ENCODE data around the gene MAP3K5.

Gene MAP3K5

DNA sequence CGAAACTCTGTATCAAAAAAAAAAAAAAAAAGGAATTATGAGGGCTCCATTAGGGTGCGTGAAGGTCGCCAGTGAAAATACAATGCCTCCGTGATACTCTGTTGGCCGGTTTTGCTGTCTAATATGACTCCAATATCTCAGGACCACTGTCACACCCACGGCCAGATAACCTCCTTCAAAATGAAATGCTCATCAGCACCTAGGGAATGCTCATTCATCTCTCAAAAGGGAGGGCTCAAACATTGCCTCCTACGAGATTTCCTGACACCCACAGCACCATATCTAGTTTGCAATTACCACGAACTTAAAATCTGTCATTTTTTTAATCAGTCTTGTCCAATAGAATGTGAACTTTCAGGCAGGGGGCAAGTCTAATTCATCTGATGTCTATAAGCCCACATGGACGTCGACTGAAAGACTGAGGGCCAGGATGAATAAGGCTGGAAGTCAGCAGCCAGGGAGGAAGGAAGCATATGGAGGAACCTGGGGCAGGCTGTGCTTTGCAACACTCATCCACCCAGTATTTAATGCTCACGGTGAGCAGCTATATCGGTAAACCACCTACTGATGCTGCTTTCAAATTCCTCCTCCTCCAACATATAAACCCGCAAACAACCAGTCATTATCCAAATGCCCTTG, 42.8 kb downstream of the MAP3K5 start:
- DNase-seq, result no peak

DNA sequence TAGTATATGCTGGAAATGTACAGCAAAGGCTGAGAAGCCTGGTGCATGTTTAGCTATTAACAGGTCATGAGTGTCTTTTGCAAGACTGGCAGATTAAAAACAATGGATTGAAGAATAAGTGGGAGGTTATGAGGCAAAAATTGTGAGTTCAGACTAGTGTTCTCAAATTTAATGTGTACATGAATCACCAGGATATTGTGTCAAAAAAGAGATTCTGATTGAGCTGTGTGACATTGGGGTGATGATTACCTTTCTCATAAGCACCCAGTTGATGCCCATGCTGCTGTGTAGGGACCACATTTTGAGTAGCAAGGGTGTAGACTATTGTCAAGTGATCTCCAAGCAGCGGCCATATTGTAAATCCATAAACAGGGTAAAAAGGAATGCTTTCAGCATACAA, 44.8 kb downstream of the MAP3K5 start:
- no peak for DNase-seq

DNA sequence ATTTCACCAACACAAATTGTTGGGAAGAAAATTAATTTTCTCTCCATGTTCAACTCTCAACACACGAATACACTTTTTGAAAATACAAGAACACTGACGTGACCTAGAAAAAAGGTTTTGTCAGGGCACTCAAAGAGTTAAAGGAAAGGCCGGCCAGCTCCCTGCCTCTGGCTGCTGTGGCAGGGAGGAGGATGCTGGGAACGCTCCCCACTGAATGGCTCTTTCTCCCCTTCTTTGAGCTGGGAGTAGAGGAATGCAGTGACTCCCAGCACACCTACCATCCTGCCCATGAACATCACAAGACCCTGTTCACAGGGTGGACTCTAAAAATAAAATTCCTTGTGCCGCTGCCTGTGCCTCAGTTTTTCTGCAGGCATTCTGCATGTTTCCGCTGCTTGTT, 47.0 kb downstream of the MAP3K5 start:
- DNase-seq, result no peak

DNA sequence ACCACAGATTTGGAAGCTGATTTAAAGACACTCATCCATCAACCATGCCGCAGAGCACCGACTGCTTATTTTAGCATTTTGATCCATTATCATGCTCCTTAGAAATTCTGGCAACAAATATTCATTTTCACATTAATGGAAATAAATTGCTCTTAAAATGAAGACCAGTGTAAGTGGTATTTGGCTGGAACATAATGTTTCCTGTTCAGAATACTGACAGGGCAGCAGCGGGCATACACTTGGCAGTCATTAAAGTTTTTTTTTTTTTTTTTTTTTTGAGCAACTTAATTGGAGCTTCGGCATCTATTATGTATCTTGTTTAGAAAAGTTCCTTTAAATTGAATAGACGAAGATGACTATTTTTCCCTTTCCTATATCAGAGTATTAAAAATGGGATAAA, 47.4 kb downstream of the MAP3K5 start:
- no peak for DNase-seq

DNA sequence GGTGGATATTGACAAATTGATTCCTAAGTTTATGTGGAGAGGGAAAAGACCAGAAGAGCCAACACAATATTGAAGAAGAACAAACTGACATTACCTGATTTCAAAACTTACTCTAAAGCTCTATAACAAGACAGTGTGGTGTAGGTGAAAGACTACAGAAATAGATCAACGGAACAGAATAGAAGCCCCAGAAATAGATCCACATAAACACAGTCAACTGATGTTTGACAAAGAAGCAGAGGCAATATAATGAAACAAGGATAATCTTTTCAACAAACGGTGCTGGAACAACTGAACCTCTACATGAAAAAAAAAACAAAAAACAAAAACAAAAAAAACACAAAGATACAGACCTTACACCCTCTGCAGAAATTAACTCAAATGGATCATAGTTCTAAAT, 50.2 kb downstream of the MAP3K5 start:
- no peak for DNase-seq

DNA sequence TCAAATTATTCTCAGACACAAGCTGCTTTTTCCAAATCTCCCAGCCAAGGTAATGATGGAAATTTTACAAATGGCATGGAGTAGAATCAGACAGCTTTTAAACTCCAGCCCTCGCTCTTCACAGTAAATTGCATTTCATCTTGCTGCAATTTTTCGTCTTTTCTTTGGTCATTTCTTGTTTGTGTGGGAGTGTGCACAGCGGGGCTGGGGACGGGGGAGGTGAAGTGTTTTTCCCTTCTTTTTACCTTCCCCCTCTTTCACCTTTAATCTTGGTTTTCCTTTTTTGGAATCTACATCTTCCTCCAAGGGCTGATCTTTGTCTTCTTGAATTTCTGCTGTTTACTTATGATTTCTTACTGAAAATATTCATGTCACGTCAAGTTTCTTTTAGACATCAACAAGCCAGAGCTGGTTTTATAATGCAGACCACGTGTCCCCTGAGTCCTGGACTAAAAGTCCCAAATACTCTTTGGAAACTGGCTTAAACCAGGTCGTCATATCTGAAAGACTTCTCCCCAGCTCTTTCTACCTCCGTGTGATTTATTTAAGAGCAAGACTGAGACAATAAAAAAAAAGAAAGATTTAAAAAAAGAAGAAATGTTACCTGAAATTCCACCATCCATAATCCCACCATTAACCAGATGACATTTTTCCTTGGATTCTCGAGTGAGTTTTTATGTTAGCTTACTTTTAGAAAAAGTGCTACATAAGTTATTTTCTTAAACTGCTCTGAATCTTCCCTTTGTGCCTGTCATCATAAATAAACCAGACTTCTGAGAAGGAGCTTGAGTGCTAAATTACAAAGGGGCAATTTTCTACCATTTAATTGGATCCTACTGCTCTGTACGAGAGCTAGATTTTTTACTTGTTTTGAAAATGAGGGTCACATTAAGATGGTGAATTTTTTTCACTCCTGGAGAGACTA, 52.0 kb downstream of the MAP3K5 start:
- DNase-seq, result no peak

DNA sequence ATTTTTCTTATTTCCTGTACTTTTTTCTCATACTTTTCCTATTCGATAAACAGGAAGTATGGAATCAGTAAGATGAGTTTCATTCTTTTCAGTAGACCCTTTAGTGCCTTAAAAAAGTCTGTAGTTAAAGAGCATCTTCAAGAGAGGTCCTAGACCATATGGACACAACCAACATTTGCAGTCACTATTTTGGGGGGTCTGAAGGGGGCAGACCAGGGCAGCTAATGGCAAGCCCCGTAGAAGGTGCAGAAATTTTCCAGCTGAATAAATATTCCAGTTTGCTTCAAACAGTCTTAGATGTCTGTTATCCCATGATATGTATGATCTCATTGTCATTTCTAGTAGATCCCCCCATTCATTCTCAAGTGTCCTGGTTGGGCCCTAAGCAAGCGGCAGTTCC, 52.8 kb downstream of the MAP3K5 start:
- DNase-seq, result no peak

DNA sequence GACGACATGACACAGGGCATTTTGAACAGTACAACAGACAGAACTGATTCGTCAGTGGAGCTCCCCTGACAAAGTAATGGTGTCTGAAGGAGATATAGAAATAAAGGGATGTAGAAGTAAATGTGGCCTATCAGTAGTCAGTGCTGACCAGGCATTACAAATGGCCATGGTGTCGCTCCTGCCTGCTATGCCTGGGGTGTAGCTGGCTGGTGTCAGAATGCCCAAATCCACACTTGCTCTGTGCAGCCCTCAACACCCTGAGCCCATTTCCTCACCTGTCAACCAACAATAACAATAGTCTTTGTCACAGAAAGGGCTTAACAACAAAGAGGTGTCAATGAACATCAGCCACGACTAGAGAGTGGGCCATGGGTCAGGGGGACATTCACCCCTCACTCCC, 53.2 kb downstream of the MAP3K5 start:
- no peak for DNase-seq

DNA sequence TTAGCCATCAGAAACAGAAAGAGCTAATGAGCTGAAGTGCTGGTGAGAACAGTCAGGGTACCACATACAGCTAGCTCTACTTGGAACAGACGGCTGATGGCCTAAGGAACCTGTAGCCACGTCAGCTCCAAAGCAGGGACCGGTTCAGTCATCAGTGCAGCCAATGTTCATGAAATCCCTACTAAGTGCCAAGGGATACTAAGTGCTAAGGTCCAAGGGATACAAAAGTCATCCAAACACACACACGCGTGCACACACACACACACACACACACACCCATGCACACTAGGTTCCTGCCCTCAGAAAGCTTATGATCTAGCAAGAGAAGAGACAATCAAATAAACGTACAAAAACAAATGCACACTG, 53.6 kb downstream of the MAP3K5 start:
- no peak for DNase-seq

DNA sequence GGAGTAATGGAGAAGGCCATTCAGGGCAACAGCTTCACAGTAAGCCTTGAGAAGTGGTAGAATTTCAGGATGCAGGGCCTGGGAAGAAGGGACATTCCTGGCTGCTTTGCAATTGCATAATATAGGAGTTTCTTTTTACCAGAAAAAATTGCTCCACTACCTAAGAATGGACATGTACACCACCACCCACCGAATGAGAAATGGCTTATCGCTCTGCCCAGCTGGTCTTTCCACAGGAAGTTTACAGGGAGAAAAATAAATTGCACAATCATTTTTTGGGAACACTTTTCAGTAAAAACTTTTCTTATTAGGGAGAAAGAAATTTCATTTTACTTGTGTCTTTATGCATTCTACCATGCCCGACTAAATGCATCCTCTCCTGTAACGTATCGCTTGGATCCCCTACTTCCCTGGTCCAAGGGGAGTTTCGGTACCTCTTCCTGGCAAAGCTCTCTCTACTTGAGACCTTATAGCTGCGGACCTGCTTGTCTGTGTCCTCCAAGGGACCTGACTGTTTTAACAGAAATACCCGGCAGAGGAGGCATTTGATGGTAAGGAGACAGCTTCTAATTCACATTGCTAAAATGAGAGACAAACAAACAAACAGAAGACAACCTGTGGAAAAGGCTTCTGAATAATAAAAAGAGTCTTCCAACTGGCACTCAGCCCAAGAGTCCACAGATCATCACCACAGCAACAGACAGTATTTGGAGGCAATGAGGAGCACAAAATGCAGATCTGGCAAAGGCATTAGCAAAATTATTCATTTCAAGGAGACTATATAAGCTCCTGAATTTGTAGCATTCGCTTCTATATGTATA, 54.2 kb downstream of the MAP3K5 start:
- no peak for DNase-seq

DNA sequence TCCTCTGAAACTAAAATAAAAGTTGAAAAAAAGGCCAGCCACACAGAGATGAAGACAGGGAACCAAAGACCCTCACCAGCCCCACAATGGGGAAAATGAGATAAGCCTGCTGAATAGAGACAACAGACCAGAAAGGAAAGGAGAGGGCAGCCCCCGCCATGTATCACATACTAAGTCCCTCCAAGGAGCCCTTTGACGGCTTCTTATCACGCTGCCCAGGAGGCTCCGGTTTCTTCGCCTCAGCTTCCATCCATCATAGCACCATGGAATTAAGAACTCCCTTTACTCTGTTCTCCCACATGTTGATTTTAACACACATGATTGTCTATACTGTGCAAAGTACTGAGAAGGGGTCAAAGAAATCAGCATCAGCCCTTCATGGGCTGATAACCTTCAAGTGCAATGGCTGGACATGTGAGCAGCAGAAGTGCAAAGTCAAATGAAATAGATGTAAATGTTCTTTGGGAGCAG, 54.9 kb downstream of the MAP3K5 start:
- no peak for DNase-seq

DNA sequence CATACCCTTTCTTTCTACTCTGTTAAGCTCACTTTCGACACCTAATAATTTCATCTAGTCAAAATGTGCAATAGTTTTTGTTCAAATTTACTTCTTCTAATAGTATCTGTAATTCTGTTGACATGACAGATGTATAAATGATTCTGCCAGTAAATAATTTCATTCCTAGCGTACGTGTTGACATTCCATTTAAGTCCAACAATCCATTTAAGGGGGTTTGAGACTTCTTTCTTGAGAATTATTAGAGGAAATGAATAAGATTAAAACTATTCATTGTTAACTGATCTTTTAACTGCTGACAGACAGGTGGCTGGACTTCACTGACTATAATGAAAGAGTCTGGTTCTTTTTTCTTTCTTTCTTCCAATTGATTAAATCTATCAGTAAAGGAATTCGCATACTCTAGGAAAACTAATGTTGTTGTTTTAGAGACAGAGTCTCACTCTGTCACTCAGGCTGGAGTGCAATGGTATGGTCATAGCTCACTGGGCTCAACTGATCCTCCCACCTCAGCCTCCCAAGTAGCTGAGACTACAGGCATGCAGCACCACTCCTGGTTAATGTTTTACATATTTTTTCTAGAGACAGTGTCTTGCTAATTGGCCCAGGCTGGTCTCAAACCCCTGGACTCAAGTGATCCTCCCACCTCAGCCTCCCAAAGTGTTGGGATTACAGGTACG, 55.9 kb downstream of the MAP3K5 start:
- no peak for DNase-seq

DNA sequence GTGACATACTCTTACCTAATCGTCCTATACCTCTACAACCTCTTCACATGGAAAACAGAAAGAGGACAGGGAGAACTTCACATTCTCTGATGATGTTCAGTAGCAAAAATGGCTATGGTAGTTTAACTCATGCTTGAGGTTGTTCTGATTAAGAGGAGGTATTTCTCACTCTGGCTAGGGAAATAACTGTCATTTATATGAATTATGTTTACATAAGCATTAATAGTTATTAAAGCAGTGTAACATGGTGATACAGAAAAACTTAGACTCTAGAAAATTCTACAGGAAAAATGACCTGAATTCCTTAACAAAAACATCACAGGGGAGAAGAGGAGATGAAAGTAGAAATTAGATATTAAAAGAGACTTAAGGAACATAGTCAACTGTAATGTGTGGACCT, 57.3 kb downstream of the MAP3K5 start:
- DNase-seq, result no peak

DNA sequence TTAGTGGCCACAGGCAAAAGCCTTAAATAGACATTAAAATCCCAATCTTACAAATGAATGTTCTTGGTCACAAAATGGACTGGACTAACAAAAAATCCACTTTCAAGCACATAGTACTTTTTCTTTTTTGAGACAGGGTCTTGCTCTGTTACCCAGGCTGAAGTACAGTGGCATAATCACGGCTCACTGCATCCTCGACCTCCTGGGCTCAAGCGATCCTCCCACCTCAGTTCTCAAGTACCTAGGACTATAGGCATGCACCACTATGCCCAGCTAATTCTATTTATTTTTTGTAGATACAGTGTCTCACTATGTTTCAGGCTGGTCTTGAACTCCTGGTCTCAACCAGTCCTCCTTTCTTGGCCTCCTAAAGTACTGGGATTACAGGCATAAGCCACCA, 59.4 kb downstream of the MAP3K5 start:
- no peak for DNase-seq

DNA sequence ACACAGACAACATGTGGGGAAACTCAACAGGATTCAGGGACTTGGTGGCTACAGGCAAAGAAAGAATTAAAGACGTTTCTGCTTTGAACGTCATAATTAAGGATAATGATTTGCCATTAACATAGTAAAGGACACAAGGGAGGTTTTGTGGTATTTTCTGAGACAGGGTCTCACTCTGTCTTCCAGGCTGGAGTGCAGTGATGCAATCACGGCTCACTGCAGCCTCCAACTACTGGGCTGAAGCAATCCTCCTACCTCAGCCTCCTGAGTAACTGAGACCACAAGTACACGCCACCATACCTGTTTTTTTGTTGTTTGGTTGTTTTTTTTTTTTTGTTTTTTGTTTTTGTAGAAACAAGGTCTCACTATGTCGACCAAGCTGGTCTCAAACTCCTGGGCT, 62.4 kb downstream of the MAP3K5 start:
- no peak for DNase-seq

DNA sequence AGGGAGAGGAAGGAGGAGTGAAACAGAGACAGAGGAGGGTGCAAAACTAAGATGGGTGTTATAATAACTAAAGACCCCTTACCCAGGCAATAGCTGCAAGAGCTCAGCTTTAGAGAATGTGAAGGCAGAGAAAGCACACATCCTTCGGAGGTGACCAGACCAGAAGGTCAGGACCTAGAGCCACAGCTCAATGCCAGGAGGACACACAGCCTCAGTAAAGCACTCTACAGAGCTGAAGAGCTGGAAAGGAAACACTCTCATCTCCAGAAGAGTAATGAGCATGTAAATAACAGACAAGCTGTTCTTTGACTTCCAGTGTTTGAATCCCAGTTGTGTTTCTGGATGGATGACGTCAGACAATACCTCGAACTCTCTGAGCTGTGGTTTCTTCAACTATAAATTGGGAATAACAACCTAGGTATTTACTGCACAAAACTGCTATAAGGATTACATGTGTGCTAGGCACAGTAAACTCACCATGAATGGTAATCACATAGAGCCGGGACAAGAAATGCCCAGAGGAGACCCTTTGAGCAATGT, 63.2 kb downstream of the MAP3K5 start:
- DNase-seq, result no peak

DNA sequence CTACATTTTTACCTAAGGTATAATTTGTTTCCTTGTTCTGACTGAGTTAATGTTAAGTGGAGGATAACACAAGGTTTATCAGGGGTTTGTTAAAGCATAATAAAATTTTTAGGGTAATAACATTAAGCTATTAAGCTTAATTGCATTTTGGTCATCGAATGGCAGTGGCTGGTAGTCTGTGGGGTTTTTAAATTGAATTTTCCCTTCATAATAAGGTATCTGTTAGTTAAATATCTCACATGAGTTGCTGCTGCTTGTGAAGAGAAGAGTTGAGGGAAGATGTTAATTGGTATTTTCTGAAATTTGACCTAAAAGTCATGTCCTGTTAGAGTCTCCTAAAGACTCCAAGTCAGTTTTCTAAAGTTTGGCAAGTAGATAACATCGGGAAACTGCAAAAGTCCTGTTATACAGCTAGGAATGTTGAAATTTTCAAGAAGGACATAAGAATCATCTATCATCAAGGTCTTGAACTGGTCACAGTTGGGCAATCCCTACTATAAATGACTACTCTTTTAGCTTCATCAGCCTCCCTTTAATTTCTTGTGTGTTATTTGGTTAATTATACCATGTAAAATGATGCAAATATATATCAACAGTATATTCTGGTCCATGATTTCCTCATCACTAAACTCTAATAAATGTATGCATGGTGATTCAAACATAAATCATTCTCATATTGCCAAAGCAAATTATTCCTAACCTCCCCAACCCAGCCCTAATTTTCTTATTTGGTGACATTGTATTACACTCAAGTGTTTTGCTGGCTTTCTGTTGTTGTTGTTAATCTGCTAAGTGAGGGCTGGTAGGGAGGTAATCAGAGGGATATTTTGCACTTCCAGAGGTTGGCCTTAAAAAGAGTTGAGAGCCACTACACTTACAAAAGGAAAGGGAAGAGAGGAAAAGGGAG, 64.0 kb downstream of the MAP3K5 start:
- no peak for DNase-seq

DNA sequence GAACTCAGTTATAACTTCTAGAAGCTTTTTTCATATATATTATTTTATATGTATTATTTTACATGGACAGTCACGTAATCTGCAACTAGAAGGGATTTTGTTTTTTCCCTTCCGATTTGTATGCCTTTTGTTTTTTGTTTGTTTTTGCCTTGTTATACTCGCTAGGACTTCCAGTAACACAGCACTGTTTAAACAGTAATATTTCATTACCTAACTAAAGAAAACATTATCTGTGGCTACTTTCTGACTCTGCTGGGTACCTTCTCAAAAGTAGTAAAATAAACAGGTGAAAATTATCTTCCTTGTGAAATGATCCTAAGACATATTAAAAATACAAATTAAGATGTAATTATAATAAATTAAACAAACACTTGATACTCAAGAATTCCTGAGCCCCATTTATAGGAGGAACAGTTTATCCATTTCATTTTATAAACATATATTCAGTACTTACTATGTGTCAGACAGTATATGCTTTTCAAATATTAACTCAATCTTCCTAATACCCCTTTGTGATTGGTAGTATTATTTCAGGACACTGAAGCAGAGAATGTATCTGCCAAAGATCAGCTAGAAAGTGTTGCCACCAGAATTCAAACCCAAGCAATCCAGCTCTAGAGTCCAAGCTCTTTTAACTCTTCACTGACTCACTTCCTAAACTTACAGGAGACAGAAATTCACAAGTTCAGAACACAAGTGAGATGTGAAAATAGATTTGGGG, 65.3 kb downstream of the MAP3K5 start:
- DNase-seq, result no peak

DNA sequence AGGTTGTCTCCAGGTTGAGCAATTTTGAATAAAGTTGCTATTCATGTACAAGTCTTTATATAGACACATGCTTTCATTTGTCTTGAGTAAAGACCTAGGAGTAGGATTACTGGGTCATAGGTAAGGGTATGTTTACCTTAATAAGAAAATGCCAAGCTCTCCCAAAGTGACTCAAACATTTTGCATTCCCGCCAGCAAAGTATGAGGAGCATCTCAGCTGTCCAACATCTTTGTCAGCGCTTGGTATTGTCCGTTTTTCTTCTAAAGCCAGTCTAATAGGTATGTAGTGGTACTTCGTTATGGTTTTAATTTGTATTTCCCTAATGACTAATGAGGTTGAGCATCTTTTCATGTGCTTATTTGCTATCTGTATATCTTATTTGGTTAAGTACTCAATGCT, 67.2 kb downstream of the MAP3K5 start:
- DNase-seq, result no peak

DNA sequence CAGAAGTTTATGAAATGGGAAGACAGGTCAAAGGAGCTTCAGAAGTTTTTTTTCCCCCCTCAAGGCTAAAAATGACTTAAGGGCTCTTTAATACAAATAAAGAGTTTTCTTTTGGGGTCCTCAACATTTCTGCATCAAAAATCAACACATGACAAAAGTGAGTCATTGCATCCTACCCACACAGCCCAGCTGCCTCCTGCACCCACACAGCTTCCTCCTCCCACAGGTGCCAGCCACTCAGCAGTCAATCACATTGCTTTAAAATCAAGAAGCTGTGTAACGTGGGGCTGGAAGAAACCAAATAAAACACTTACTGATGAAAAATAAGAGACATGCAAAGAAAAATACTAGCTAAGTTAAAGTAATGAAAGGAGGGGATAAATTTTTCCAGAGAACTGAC, 68.5 kb downstream of the MAP3K5 start:
- DNase-seq, result peak; percentile 16 to 24

DNA sequence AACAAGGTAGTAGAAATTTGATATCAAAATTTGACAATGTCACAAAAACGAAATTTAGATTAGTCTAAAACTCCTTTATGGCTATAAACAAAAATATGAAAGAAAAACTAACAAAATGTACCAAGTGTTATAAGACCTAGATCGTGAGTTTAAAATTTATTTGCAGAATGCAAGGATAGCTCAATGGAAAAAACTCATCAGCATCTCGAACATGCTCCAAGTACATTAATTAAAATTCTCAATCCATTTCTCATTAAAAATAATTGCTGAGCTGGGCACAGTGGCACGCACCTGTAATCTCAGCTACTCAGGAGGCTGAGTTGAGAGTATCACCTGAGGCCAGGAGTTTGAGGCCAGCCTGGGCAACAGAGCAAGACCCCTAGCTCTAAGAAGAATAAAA, 70.8 kb downstream of the MAP3K5 start:
- no peak for DNase-seq

Measured in activated CD4-positive, alpha-beta T cell treated with anti-CD3 and anti-CD28 coated beads, Interleukin-2, amount 50 U/mL, for 48 hours (primary cell).